Measurements from ENCODE around the gene MINDY3.

MINDY3 gene

DNA sequence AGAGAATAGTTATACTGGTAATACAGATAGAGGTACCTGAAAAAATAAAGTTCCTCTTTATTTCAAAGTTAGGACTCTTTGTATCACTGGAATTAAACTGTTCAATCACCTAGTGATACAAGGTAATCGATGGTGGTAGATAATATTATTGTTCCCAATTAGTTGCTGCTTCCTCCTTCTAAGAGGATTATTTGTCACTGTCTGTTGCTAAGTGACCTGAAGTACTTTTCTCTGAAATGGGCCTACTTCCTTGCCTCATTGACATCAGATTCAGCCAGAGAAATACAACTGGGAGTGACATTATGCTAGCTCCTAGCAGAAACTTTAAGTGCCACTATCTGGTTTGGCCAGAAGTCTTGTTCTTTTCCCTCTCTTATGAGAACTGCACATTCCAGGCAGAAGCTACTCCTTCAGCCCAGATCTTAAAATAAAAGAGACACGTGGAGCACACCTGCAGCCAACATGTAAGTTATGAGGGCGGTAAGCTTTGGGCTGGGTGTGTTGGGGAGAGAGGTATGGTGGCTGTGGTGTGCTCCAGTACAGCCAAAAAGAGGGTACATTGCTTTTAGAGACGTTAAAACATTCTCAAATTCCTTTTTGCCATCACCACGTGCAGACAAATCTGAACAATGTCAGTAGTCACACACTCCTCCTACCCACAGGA lies 54.8 kb downstream of the MINDY3 start:
- DNase-seq (ENCODE audit: low read depth in 3 of 3) = no peak

DNA sequence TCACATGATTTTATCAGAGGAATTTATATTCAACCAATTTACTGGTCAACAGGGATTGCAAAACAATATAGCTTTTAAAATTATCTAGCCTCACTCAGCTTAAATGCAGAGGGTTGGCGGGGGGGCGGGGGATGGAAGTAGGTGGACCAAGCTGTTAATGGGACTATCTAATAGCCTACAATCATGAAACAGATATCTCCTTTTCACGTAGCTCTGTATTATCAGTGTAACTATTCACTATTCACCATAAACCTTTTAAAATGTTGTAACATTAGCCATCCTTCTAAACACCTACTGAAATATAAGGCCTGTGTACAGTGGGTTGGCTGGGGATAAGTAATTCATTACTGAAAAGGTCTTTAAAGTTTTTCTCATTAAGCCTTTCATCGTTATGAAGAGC lies 56.2 kb downstream of the MINDY3 start:
- DNase-seq (ENCODE audit: low read depth in 3 of 3) = no peak

DNA sequence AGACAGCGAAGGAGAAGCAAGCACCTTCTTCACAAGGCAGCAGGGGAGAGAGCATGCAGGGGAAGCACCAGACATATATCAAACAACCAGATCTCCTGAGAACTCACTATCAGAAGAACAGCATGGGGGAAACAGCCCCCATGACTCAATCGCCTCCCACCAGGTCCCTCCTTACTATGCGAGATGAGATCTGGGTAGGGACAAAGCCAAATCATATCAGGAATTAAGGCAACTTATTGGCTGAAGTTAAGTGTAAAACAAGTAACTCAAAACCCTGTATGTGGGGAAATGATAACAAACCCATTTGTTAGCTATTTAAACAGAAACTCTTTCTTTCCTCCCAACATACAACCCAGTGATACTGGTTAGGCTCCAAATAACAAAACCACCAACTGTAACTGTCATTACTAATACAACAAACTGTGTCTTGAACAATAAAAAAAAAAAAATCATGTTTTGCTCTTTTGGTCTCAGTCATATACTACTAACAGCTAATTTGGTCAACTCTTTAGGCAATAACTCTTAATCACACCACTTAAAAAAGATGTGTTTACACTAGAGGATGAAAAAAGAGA lies 57.8 kb downstream of the MINDY3 start:
- no peak for DNase-seq (ENCODE audit: low read depth in 3 of 3)

DNA sequence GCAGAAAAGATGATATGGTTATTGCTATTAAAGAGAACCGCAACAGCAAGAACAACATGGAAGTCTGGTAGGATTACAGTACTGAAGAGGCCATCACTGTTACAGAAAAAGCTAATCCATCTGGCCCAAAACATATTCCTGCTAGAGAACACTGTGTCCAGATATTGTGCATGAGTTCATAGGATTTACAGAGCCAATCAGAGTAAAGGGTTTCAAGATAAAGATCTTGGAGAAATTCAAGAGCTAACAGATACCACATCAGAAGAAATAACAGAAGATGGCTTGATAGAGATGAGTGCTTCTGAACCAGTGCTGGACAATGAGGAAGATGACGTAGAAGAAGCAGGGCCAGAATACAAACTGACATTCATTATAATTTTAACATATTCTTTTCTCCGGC lies 58.7 kb downstream of the MINDY3 start:
- no peak for DNase-seq (ENCODE audit: low read depth in 3 of 3)

DNA sequence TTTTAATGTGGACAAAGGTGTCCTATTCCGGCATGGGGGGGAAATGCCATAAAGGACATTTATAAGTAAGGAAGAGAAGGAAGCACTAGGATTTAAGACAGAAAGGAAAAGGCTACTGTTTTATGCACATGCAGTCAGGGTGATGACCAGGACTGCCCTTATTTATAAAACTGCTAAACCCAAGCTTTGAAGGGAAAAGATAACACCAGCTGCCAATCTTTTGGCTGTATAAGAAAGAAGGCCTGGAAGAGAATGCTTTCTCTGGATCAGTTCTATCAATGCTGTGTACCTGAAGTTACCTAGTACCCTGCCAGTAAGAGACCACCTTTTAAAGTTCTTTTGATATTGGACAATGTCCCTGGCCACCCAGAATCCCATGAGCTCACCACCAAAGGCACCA lies 59.2 kb downstream of the MINDY3 start:
- DNase-seq (ENCODE audit: low read depth in 3 of 3) = no peak

DNA sequence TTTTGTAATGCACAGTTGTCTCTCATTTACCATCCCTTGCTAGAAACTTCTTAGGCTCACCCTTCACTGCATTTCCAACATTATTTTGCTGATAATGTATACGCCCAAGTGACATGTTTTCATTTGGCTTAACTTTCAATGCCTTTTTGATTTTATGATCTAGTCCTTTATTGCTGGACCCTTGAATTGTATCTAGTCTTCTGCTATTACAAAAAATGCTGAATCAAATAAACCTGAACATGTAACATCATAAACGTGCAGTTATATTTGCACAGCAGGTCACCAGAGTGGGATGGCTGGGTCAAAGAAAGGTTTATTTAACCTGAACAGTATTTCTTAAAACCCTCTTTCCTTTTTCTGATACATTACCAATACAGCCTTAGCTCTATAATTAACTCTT lies 63.0 kb downstream of the MINDY3 start:
- DNase-seq (ENCODE audit: low read depth in 3 of 3) = no peak

DNA sequence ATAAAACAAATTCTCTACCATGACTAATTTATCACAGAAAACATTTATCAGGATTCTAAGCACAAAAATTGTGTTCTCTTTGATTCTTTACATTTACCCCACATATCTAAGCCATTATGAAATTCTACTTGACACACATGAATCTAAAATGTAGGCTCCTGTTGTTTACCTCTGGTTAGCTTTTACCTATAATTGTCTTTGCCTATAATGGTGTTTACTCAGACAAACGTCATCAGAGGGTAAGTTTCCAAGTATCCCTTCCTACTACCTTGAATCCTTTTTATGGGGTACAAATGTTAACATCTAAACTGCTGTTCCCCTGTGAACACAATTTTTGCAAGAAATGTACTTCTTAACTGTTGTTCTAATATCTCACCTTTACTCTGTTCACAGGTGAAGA lies 63.5 kb downstream of the MINDY3 start:
- no peak for DNase-seq (ENCODE audit: low read depth in 3 of 3)

DNA sequence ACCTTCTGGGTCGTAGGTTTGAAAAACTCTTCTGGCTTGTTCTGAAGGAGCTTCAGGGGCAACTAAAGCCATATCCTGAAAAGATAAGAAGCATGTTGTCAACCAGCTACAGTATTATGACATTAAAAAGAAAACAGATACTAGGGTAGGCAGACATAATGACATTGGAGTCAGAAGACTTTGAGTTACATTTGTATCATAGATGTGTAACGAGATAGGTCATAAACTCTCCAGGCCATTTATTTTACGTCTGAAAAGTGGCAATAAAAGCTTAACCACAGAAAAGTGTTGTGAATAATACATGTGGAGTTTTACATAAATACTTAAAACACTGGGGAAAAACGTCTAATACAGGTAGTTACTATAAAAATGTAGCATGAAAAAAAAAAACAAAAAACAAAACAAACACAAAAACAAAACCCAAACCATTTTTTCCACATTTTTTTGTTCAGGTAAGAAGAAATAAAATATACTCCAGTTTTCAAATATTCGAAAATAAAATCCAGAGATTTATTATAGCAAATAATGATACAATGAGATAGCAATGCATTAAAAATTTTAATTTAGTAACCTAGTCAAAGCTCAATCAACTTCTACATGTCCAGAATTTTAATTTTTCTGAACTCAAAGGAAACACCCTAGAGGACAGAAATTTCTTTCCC lies 64.1 kb downstream of the MINDY3 start:
- no peak for DNase-seq (ENCODE audit: low read depth in 3 of 3)

DNA sequence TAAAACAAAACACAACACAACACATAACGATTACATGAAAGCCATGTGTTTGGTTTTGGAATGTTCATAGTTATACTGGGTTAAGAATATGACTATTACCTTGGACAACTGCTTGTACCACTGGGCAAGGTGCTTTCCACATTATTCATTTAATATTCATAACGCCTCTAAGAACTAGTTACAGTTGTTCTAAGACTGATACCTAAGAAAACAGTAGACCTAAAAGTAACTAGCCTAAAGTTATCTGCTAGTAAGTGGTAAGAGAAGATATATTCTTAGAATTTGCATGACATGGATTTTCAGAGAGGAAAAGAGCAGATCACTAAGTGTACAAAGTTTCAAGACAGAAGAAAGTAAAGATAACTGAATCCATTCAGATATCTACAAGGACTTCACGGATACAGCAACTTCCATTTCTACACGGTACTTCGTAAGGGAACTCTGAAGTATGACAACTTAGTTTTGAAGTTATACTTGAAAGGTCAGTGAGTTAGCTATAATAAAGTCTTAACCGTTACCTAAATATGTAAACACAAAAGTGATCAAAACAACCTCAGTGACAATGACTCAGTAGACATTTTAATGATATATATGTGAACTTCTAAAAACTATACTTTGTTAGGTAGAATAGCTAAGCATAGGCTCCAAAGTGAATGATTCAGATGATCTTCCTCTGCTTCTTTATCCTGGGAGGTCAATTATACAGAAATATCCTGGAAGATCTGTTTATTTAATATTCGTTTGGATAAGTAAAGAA lies 65.1 kb downstream of the MINDY3 start:
- DNase-seq (ENCODE audit: low read depth in 3 of 3) = no peak

DNA sequence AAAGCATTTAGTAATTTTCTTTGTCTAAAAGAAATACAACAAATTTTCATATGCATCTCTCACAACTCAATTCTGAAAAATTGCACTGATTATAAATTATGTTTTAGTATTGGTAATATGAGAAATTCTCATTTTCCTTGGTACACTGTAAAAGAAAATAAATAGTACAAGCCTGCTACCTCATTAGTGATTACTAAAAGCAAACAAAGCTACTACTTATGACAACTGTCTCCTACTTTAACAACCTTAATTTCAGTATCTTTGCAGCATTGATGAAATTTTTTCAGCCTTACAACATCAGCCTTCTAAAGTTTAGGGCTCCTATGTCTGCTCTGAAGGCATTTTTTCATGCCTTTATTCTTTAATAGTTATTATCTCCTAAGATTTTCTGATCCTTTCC lies 65.7 kb downstream of the MINDY3 start:
- no peak for DNase-seq (ENCODE audit: low read depth in 3 of 3)

DNA sequence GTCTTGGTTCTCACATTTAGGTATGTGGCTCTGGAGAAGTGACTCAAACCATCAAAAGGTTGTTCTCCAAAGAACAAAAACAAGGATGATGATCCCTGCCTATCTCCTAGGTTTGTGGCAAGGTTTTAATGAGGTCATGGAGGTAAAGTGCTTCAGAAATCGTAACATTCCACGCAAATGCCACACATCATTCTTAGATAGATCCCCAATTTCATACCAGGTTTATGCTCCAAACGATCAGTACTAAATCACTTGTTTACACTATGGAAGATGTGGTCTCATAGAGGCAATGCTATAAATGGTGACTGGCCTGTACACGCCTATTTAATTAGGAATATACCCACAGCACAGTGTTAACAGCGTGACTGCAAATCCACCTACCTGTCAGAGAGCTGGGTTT lies 66.6 kb downstream of the MINDY3 start:
- DNase-seq (ENCODE audit: low read depth in 3 of 3) = no peak

DNA sequence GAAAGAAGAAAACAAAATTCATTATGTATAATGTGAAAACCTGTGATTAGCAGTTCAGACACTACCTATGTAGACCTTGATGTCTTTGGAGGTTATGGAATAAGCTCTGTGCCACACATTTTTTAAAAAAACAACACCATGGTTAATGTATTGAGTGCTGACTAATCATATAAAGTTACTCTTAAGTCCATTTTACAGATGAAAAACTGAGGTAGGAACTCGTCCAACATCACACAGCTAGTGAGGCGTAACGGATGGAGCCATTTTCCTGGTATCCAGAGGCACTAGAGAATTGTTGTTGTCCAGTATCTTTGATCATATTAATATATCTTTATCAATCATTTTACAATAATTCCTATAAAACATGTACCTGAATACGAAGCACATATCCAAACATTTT lies 67.5 kb downstream of the MINDY3 start:
- DNase-seq (ENCODE audit: low read depth in 3 of 3) = no peak

DNA sequence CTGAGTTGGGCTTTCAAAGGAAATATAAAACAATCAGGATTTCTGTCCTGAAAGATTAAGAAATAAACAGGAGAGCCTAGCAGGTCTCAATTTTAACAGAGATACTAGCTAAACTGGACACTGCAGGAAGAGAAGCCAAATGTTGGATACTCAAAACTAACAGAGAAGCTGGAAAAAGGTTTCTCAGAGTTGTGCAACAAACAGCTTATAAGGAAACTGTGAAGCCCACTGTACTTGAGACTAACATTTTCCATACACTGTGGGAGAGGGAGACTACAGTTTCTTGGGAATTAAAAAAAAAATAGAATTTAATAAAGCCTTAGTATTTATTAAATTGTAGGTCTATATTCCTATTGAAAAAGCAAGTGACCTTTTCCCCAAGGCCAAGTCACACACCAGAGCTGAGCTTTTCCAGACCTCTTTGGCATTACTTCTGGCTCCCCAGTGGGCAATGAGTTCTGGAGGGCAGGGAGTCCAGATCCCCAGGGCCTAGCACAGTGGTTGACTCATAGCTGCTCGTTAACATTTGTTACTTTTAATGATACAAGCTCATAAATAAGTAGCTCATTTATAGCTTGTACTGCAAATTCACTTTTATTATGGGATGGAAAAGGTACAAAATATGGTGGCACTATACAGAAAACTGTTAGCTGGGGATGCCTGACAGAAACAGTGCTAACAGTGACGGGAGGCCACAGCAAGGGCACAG lies 68.3 kb downstream of the MINDY3 start:
- DNase-seq (ENCODE audit: low read depth in 3 of 3) = no peak

DNA sequence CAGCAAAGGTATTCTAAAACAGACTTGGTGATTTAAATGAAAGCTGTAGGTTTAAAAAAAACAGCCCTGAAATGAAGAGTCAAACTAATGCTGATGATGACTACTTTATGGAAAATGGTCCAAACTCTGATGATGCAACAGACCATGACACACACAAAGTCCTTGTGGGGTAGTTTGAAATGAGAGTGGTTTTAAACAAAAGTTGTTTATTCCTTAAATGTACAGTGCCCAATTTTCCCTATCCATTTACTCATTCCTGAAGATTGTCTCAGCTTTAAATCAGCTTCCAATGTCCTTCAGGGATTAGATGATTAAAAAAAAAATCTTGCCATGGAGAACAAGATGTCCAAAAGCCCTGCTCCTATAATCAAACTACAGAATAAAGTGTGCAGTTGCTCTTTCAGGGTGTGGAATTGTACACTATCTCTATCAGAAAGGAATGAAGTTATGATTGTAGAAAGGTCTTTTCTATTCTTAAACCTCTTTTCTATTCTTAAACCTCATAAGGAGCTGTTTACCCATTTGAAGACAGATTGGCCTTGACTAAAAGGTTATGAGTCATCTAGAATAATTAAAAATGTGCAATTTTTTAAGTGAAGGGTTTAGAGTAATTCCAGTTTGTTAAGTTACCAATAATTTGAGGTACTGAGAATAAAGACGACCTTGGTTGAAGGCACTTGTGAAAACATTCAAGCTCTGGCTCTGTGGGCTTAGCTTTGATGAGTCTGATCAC lies 70.3 kb downstream of the MINDY3 start:
- DNase-seq (ENCODE audit: low read depth in 3 of 3) = no peak

DNA sequence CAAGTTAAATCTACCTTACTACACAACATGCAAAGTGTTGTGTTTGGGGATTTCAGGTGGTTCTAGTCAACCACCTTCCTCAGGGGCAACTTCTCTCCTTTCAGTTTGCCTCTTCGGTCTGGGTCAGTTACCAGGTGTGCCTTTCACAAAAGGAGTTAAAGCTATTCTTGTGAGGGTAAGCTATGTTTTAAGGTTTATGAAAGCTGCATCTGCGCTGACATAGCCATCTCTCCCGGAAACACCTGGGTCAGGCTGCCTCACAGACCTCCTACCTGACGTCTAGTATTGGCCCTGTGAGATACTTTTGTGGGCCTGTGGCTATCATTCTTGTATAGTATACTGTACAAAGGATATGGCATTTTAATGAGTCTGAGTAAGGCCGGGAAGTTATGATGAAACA lies 72.9 kb downstream of the MINDY3 start:
- no peak for DNase-seq (ENCODE audit: low read depth in 3 of 3)

DNA sequence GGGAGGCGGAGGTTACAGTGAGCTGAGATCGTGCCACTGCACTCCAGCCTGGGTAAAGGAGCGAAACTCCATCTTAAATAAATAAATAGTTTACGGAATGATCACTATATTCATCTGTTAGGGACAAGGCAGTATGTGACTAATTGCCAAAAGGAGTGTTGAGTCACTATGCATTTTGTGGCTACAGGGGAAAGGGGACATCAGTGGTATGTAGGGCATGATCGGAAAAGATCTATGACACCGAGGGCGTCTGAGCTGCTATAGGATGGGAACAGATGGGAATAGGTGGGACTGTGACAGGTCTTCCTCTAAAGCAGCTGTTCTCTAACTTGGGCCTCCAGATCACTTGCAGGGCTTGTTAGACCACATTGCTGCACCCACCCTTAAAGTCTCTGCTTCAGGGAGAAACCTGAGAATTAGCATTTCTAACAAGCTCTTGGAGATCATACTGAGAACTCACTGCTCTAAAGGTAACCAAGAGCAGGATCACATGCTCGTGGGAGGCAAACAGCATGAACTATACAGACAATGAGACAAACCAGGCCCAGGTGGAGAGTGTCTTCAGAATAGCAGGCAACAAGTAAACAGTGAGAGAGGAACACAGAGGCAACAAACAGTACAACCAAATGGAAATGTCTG lies 75.5 kb downstream of the MINDY3 start:
- DNase-seq (ENCODE audit: low read depth in 3 of 3) = no peak

DNA sequence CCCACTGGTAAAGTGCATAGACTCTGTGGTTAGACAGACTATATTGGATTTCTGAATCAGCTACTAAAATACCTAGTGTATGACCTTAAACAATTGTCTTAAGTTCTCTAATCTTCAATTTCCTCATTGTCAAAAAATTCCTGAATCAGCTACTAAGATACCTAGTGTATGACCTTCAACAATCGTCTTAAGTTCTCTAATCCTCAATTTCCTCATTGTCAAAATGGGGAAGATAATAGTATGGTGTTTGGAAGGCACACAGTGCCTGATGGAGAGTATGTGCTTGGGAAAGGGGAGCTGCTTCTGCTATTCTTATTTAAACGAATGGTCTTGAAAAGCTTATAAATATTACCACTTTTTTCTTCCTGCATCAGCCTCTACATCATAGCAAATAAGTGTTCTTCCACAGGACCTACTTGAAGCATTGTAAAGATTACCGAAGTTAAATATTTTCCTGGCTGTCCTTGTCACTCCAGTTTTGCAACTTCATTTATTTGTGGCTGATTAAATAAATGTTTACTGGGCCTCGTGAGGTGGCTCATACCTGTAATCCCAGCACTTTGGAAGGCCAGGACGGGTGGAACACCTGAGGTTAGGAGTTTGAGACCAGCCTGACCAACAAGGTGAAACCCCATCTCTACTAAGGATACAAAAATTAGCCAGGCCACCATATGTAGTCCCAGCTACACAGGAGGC lies 76.2 kb downstream of the MINDY3 start:
- no peak for DNase-seq (ENCODE audit: low read depth in 3 of 3)

DNA sequence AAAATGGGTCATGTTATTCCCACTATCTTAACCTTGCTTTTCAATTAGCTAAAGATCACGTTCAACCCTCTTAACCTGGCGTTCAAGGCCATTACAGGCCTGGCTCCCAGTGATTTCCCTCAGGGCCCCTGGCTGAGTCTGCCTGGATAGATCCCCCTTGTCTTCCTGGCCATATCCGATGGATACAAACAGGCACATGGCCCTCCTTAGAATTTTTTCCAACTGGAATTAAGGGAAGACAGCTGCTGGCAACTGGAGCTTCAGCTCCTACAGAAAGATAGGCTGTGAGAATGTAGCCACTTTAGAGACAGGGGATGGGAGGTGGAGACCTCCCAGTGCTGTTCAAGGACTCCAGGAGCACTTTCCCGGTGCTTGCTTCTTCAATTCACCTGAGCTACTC lies 77.5 kb downstream of the MINDY3 start:
- no peak for DNase-seq (ENCODE audit: low read depth in 3 of 3)

DNA sequence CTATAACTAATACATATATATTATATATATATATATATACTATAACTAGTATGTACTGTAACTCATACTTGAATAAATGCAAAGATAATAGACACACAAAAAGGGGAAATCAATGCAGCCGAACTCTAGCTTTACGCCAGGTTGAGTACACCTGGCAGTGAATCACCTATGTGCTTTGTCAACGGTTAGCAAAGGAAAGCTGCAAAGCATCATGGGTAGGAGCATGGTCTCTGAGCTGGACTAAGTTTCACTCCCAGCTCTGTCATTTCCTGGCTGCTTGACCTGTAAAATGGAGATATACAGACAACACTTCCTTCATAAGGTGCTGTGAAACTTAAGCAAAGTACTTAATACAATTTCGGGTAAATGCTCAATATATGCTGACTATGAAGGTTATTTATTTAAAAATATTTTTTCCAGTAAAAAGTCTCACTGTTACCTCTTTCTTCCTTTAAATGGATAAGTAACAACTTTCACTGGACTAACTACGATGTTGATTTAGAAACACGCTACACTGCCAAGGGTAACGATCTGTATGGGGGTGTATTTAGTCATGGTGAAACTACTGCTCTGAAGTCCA lies 78.8 kb downstream of the MINDY3 start:
- no peak for DNase-seq (ENCODE audit: low read depth in 3 of 3)

Measured in stimulated activated CD4-positive, alpha-beta T cell treated with anti-CD3 and anti-CD28 coated beads, TNF-alpha, amount 100 ng/mL, for 4 hours (primary cell).